ENCODE measurements around the gene RAB30.
"Not testable (repeated sequence)": the region's sequence is repeated elsewhere in the genome, so short reads cannot be mapped to it uniquely, and the experiment has no call there.

RAB30 gene

DNA sequence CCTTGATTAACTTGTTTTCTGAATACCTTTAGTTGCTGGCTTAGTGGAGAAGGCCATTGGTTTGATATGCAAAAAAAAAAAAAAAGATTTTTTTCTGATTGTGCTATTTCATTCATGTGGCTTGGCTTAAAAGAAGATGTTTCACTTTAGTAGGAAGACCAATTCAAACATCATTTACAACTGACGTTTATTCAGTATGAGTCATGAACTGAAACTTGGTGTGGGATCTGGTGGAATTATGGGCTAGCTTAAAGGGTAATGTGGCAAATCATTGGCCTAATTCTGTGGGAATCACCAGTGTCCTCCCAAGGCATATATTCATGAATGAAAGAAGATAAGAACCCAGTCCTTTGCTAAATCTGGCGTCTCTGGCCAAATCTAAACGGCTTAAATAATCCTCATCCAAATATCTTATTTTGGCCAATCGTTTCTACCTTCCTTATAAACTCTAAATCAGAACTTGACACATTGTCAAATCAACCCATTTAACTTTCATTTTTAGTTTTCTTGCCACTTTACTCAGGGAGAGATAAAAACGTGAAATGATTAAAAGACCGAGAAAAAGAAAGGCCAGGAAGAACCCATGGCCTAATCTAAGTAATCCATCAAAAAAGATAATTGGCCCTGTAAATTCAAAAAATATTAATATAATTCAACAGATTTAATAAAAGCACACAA is 93.1 kb downstream of the RAB30 start:
- DNase-seq, result no peak

GRCh38 chr11:82976786-82977185 is 94.9 kb downstream of the RAB30 start:
- DNase-seq, result peak; percentile 79

GRCh38 chr11:82975882-82976281 is 95.8 kb downstream of the RAB30 start:
- DNase-seq, result no peak

DNA sequence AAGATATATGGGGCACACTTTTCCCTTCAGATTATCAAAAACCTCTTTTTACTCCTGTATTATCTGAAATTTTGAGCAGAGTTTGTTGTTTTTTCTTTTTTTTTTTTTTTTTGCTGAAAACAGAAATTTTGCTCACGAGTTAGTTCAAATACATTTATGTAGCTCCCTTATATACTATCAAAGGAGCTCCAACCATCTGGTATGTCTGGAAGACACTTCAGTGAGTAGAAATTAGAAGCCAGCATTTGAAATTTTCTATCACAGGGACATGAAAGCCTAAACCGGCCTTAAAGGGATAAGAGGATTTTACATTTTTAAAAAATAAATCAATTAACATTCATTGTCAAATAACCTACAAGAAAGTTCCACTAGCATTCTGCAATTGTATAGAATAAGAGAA is 96.8 kb downstream of the RAB30 start:
- DNase-seq, result no peak

- no peak for DNase-seq
These were observed 97.6 kb downstream of the RAB30 start for GRCh38 chr11:82974135-82974534.

DNA sequence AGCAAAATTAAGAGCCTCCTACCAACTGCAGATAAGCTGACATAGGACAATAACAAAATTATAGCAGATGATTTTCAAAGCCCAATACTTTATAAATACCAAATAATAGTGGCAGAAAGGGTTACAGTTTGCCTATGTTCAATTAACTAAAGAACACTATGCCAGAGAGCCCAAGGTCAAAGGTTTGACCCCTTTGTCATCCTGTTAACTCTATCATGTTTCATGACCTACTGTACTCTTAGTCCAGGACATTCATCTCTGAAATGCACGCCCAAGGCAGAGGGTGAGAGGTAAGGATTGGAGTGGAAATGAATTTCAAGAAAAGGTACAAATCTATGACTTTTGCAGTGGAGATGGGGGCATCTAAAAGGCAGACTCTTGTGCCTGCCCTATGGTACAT is 99.6 kb downstream of the RAB30 start:
- DNase-seq, result no peak

GRCh38 chr11:82971519-82971946 is 100.2 kb downstream of the RAB30 start:
- DNase-seq, result not testable (repeated sequence)

- not testable (repeated sequence) for DNase-seq
These were observed 101.1 kb downstream of the RAB30 start for GRCh38 chr11:82970507-82971083.

DNA sequence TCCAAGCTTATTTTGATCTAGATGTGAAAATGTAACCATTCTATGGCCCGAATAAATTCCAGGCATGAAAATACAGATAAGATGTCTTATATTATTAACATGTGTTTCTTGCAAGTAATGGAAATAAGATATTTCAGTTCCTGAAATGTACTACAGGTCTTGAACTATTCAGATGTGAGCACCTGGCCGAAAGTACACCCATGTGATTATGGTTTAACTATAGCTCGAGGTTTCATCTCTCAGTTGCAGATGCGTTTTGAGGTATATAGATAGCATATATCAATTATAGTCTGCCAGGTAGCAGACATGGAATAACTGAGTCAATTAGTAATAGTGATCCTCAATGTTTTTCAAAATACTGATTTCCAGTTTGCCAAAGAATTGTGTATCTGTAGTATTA is 101.9 kb downstream of the RAB30 start:
- no peak for DNase-seq

DNA sequence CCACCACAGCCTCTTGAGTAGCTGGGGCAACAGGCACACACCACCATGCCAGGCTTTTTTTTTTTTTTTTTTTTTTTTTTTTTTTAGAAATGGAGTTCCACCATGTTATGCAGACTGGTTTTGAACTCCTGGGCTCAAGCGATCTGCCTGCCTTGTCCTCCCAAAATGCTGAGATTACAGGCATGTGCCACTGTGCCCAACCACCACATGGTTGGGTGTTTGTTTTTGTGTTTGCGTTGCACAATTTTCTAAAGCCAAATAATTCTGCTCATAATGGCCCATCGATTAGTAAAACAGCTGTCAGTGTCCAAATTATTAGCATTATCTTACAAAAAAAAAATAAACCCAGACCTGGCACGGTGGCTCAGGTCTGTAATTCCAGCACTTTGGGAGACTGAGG is 104.3 kb downstream of the RAB30 start:
- no peak for DNase-seq

- DNase-seq, result not testable (repeated sequence)
These were observed 109.7 kb downstream of the RAB30 start for GRCh38 chr11:82962021-82962420.

DNA sequence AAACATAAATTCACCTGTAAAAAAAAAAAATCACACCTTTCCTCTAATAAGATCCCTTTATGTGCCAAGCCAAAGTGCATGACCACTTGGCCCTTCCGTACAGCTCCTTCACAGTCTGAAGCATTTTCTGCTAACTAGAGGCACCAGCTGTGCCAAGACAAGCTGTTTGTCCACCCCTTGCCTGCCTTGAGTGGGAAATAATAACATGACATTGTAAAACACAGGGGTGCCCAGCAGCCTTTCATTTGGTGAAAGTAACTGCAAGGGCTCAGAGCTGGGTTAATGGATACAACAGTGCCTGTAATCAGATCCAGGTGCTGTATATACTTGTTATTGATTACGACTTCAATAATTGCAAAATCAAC is 110.9 kb downstream of the RAB30 start:
- DNase-seq, result no peak

DNA sequence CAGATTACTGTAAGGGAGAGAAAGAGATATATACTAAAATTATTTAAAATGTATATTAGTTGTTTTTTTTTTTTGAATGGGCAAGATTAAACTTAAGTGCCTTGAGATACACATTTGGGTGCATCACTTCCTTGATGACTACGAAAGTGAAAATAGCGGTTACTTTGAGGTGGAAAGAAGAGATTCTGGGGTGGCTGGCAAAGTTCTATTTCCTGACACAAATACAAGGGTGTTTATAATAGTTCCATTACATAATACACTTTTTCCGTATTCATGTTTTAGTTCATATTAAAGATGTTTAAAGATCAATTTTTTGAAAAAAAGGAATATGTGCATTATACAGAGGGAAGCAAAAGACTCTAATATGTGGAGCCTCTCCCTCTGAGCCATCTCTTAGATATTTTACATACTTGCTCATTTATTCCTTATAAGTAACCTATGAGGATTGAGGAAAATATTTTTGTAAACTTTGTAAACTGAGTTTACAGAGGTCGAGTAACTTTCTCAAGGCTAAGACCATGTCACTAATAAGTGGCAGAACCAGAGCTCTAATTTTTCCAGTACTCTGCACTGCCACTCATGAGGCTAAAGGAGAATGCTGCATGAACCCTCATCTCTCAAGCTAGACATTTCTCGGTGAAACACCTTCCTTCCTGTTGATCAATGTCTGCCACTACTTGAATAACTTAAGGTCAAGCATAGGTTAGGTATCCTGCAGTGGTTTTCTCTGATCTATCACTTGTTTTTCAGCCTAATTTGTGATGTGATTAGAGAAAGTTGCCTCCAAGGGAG is 111.5 kb downstream of the RAB30 start:
- no peak for DNase-seq

DNA sequence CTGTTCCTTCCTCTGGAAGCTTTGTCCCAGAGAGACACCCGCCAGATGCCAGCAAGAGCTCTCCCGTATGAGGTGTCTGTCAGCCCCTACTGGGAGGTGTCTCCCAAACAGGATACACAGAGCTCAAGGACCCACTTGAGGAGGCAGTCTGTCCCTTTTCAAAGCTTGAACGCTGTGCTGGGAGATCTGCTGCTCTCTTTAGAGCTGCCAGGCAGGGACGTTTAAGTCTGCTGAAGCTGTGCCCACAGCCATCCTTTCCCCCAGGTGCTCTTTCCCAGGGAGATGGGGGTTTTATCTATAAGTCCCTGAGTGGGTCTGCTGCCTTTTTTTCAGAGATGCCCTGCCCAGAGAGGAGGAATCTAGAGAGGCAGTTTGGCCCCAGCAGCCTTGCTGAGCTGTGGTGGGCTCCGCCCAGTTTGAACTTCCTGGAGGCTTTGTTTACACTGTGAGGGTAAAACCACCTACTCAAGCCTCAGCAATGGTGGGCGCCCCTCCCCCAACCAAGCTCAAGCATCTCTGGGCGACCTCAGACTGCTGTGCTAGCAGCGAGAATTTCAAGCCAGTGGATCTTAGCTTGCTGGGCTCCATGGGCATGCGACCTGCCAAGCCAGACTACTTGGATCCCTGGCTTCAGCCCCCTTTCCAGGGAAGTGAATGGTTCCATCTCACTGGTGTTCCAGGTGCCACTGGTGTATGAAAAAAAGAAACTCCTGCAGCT is 115.8 kb downstream of the RAB30 start:
- DNase-seq, result not testable (repeated sequence)

GRCh38 chr11:82950502-82950901 is 121.2 kb downstream of the RAB30 start:
- not testable (repeated sequence) for DNase-seq

- DNase-seq, result no peak
These were observed 122.3 kb downstream of the RAB30 start for GRCh38 chr11:82949352-82949751.

GRCh38 chr11:82945682-82946081 is 126.0 kb downstream of the RAB30 start:
- no peak for DNase-seq

- not testable (repeated sequence) for DNase-seq
These were observed 126.7 kb downstream of the RAB30 start for GRCh38 chr11:82945041-82945440.

DNA sequence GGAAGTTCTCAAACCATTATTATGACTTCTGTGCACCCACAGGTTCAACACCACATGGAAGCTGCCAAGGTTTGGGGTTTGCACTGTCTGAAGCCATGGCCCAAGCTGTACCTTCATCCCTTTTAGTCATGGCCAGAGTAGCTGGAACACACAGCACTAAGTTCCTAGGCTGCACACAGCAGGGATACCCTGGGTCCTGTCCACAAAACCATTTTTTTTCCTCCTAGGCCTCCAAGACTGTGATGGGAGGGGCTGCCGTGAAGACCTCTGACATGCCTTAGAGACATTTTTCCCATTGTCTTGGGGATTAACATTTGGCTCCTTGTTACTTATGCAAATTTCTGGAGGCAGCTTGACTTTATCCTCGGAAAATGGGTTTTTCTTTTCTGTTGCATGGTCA is 127.5 kb downstream of the RAB30 start:
- DNase-seq, result no peak

- not testable (repeated sequence) for DNase-seq
These were observed 128.3 kb downstream of the RAB30 start for GRCh38 chr11:82943430-82943829.

GRCh38 chr11:82942376-82942775 is 129.3 kb downstream of the RAB30 start:
- DNase-seq, result no peak

DNA sequence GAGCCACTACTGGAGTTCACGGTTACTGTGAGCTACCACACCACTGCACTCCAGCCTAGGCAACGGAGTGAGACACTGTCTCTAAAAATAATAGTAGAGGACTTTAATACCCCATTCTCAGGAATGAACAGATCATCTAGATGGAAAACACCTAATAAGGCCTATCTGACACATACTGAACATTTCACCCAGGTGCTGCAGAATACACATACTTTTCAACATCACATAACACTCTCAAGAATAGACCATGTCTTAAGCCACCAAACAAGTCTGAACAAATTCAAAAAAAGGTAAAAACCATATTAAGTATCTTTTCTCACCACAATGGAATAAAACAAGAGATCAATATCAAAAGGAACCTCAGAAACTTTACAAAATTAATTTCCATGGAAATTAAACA is 132.2 kb downstream of the RAB30 start:
- no peak for DNase-seq

- no peak for DNase-seq
These were observed 134.1 kb downstream of the RAB30 start for GRCh38 chr11:82937554-82937953.
